ENCODE measurements around the gene YAE1. TPM values are rescaled to one million over a fixed set of nuclear protein-coding genes. Genes with fewer than 3 reads are reported as not detected.

The YAE1 gene
- total RNA-seq, 6 experiments from 2014 or later: 5.4 to 11.2 (median 7.4) TPM

- DNase-seq (no peak), ATAC-seq (no peak)
- Histone ChIP-seq H3K27ac (no peak overlapping the region), H3K9me3 (no peaks in the 10 kb centered on the region), H3K4me3 (no peak overlapping the region), H3K36me3 (no peaks in the 10 kb centered on the region), H3K27me3 (no peaks in the 10 kb centered on the region), H3K4me1 (no peaks in the 10 kb centered on the region)
- 77% methylated on average over 1 of the region's 1 CpG for WGBS (ENCODE audit: insufficient coverage, low coverage, low lambda C conversion rate, missing lambda C conversion rate)
- intact Hi-C loops (cut with DNase I): no loop called here
- TF ChIP-seq POLR2A (IDR thresholded peaks at IDR 0.05) (no peak), CTCF (IDR thresholded peaks at IDR 0.05) (no peak)
Observed at GRCh38 chr7:39615350-39615975, 49.3 kb downstream of the YAE1 start.

- no peak for DNase-seq
- H3K4me1 ChIP-seq: no peaks in the 10 kb centered on the region
- intact Hi-C loops (cut with DNase I): no loop called here
- no peaks in the 10 kb centered on the region for H3K9me3 ChIP-seq
- no peaks in the 10 kb centered on the region for H3K36me3 ChIP-seq
- WGBS (ENCODE audit: insufficient coverage, low coverage, low lambda C conversion rate, missing lambda C conversion rate): 27% methylated on average over 1 of the region's 1 CpG
- ATAC-seq: peak in 1 of 4 donors; percentile 41
- H3K4me3 ChIP-seq: no peak overlapping the region
- no peak overlapping the region for H3K27ac ChIP-seq
- TF ChIP-seq CTCF (IDR thresholded peaks at IDR 0.05) (no peak), POLR2A (IDR thresholded peaks at IDR 0.05) (no peak)
- no peaks in the 10 kb centered on the region for H3K27me3 ChIP-seq
Observed at GRCh38 chr7:39616138-39616537, 49.9 kb downstream of the YAE1 start.

GRCh38 chr7:39617005-39617404 is 50.8 kb downstream of the YAE1 start:
- TF ChIP-seq CTCF (IDR thresholded peaks at IDR 0.05) (no peak), POLR2A (IDR thresholded peaks at IDR 0.05) (no peak)
- no peaks in the 10 kb centered on the region for H3K9me3 ChIP-seq
- no peak for DNase-seq
- intact Hi-C loops (cut with DNase I): no loop called here
- no peaks in the 10 kb centered on the region for H3K36me3 ChIP-seq
- no peak overlapping the region for H3K4me3 ChIP-seq
- ATAC-seq: no peak
- no peaks in the 10 kb centered on the region for H3K27me3 ChIP-seq
- no peak overlapping the region for H3K27ac ChIP-seq
- H3K4me1 ChIP-seq: no peaks in the 10 kb centered on the region

GRCh38 chr7:39618868-39619267 is 52.7 kb downstream of the YAE1 start:
- intact Hi-C loops (cut with DNase I): no loop called here
- Histone ChIP-seq H3K4me3 (no peak overlapping the region), H3K36me3 (no peaks in the 10 kb centered on the region), H3K9me3 (no peaks in the 10 kb centered on the region), H3K27me3 (no peaks in the 10 kb centered on the region), H3K27ac (no peak overlapping the region), H3K4me1 (no peaks in the 10 kb centered on the region)
- 91% methylated on average over 4 of the region's 4 CpGs for WGBS (ENCODE audit: insufficient coverage, low coverage, low lambda C conversion rate, missing lambda C conversion rate)
- DNase-seq (no peak), ATAC-seq (no peak)
- TF ChIP-seq CTCF (IDR thresholded peaks at IDR 0.05) (no peak), POLR2A (IDR thresholded peaks at IDR 0.05) (no peak)

DNA sequence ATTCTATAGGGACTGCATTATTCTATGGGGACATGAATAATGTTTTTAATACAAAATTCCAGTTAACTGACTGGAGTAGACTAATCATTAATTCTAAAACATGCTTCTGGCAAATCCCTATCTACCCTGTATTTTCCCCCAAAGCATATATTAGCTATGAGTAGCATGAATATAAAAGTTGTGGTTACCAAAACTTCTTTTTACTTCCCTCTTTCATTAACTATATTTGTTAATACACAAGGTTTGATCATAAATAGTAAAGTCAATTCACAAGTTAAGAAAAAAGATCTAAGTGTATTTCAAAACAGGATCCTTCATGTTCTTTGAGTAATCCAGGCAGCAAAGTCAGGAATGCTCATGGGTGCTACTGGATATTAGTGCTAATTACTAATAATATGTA is 54.3 kb downstream of the YAE1 start:
- ATAC-seq (no peak), DNase-seq (no peak)
- no peaks in the 10 kb centered on the region for H3K36me3 ChIP-seq
- no peak overlapping the region for H3K4me3 ChIP-seq
- no peaks in the 10 kb centered on the region for H3K9me3 ChIP-seq
- H3K4me1 ChIP-seq: peaks cover 0 to 11% (median 0%) of the 10 kb centered on the region in 4 donors
- H3K27ac ChIP-seq: no peak overlapping the region
- H3K27me3 ChIP-seq: no peaks in the 10 kb centered on the region
- TF ChIP-seq CTCF (IDR thresholded peaks at IDR 0.05) (no peak), POLR2A (IDR thresholded peaks at IDR 0.05) (no peak)
- intact Hi-C loops (cut with DNase I): no loop called here

Data from right lobe of liver (tissue), 6 donors.